22Rv1 (cell line): Measurements from ENCODE around the gene VTI1A.

Experiments
- CTCF ChIP-seq: fragments of 450-650 bp; IDR thresholded peaks from 2 replicates; pipeline ENCODE4 v1.5.1; 2017; ENCODE audit warnings: mild to moderate bottlenecking
- ZFX ChIP-seq: fragments of 450-650 bp; IDR thresholded peaks from 2 replicates; pipeline ENCODE4 v1.6.1; 2017; ENCODE audit warnings: antibody characterized with exemption, borderline replicate concordance

- TF ChIP-seq CTCF: no peak
- no peak for TF ChIP-seq ZFX
Measured at GRCh38 chr10:112751651-112752050, 304.6 kb downstream of the VTI1A start.
